GM23338 (cell line): ENCODE results near the gene DOCK2. TPM values are rescaled to one million over a fixed set of nuclear protein-coding genes. Genes with fewer than 3 reads are reported as not detected.

Source experiments
- ATAC-seq: fragments of 200-7000 bp; cut with Tn5 transposase; 3 replicates; pipeline ENCODE4 v1.9.1; 2020
- DNase-seq: peaks from one replicate; pipeline ENCODE4 v3.0.0-alpha.2; 2015; ENCODE audit warnings: low spot score
- H2AFZ ChIP-seq: fragments of 200-600 bp; sonication (generic); 2 replicates; pipeline ENCODE4 v1.8.0; 2016; ENCODE audit warnings: antibody characterized with exemption, mild to moderate bottlenecking, moderate library complexity
- H3F3A ChIP-seq: fragments of 200-600 bp; sonication (generic); replicated peaks from 2 replicates; pipeline ENCODE4 v1.8.0; 2017; ENCODE audit warnings: antibody characterized with exemption, mixed run types, low read depth
- H3K27ac ChIP-seq: fragments of 200-600 bp; sonication (generic); 2 replicates; pipeline ENCODE4 v1.6.1; 2016; ENCODE audit warnings: low read depth
- H3K27me3 ChIP-seq: fragments of 200-600 bp; sonication (generic); 2 replicates; pipeline ENCODE4 v1.8.0; 2016; ENCODE audit warnings: mild to moderate bottlenecking, mixed run types, moderate library complexity; ENCODE audit not compliant: insufficient read depth
- H3K36me3 ChIP-seq: fragments of 200-600 bp; sonication (generic); 2 replicates; pipeline ENCODE4 v1.8.0; 2016; ENCODE audit warnings: mild to moderate bottlenecking; ENCODE audit not compliant: insufficient read depth
- H3K4me1 ChIP-seq: fragments of 200-600 bp; sonication (generic); 2 replicates; pipeline ENCODE4 v1.8.0; 2016; ENCODE audit warnings: mild to moderate bottlenecking, moderate library complexity; ENCODE audit not compliant: insufficient read depth
- H3K4me2 ChIP-seq: fragments of 200-600 bp; sonication (generic); 2 replicates; pipeline ENCODE4 v1.7.1; 2017; ENCODE audit warnings: mixed run types
- H3K4me3 ChIP-seq: fragments of 200-600 bp; sonication (generic); 2 replicates; pipeline ENCODE4 v1.6.1; 2016; ENCODE audit warnings: mixed run types
- H3K79me2 ChIP-seq: fragments of 200-600 bp; sonication (generic); replicated peaks from 2 replicates; pipeline ENCODE4 v1.8.0; 2017; ENCODE audit warnings: mild to moderate bottlenecking; ENCODE audit not compliant: insufficient read depth
- H3K9me2 ChIP-seq: fragments of 200-600 bp; sonication (generic); 2 replicates; pipeline ENCODE4 v1.8.0; 2017; ENCODE audit not compliant: insufficient read depth
- H4K20me1 ChIP-seq: fragments of 200-600 bp; sonication (generic); replicated peaks from 2 replicates; pipeline ENCODE4 v1.8.0; 2017; ENCODE audit warnings: mild to moderate bottlenecking; ENCODE audit not compliant: insufficient read depth
- H3K27ac Mint-ChIP-seq: 2 replicates; pipeline ENCODE4 v1.8.0; 2020; ENCODE audit warnings: inconsistent platforms, mild to moderate bottlenecking, moderate library complexity, mixed read lengths
- H3K27me3 Mint-ChIP-seq: 3 replicates; pipeline ENCODE4 v1.8.0; 2022; ENCODE audit warnings: low read depth, mild to moderate bottlenecking, moderate library complexity, mixed read lengths, inconsistent platforms; ENCODE audit not compliant: insufficient read depth, poor library complexity
- H3K36me3 Mint-ChIP-seq: 3 replicates; pipeline ENCODE4 v1.8.0; 2021; ENCODE audit warnings: low read depth, mild to moderate bottlenecking, inconsistent platforms, moderate library complexity, mixed read lengths
- H3K4me1 Mint-ChIP-seq: 3 replicates; pipeline ENCODE4 v1.8.0; 2020; ENCODE audit warnings: mild to moderate bottlenecking, inconsistent platforms, mixed read lengths
- H3K4me3 Mint-ChIP-seq: 3 replicates; pipeline ENCODE4 v1.8.0; 2021; ENCODE audit warnings: moderate library complexity, mild to moderate bottlenecking, inconsistent platforms, mixed read lengths
- H3K9me3 Mint-ChIP-seq: 3 replicates; pipeline ENCODE4 v1.8.0; 2020; ENCODE audit warnings: moderate library complexity, mild to moderate bottlenecking, inconsistent platforms, mixed read lengths
- CREB1 ChIP-seq: fragments of 250-450 bp; sonication (Bioruptor Pico); IDR thresholded peaks from 2 replicates; pipeline ENCODE4 v1.5.0; 2020; ENCODE audit warnings: low read depth, mild to moderate bottlenecking, moderate library complexity
- CTCF ChIP-seq, 2 experiments: fragments of 200-600 bp in 1 of 2; sonication (generic) in 1 of 2; conservative IDR thresholded peaks; 2 replicates each; pipeline versions ENCODE4 v1.5.1 to v1.6.1; 2016 to 2017; ENCODE audit warnings: antibody characterized with exemption in 2 of 2, low read depth in 2 of 2, mild to moderate bottlenecking in 2 of 2, moderate library complexity in 1 of 2
- ETS1 ChIP-seq: IDR thresholded peaks from 2 replicates; pipeline ENCODE4 v1.6.1; 2016; ENCODE audit warnings: antibody characterized with exemption
- EZH2 ChIP-seq: fragments of 200-600 bp; sonication (generic); IDR thresholded peaks from one replicate; pipeline ENCODE4 v1.8.0; 2017; ENCODE audit warnings: antibody characterized with exemption, mild to moderate bottlenecking, low read depth; ENCODE audit not compliant: unreplicated experiment
- EZH2phosphoT487 ChIP-seq: fragments of 200-600 bp; sonication (generic); IDR thresholded peaks from one replicate; pipeline ENCODE4 v1.8.1; 2018; ENCODE audit warnings: antibody characterized with exemption; ENCODE audit not compliant: unreplicated experiment
- JUNB ChIP-seq: IDR thresholded peaks from one replicate; pipeline ENCODE4 v1.6.1; 2016; ENCODE audit warnings: antibody characterized with exemption; ENCODE audit not compliant: unreplicated experiment
- NANOG ChIP-seq: IDR thresholded peaks from 2 replicates; pipeline ENCODE4 v1.6.1; 2016; ENCODE audit warnings: antibody characterized with exemption, borderline replicate concordance
- POLR2AphosphoS5 ChIP-seq: IDR thresholded peaks from 2 replicates; pipeline ENCODE4 v1.6.1; 2016; ENCODE audit warnings: antibody characterized with exemption, low read depth
- STAT1 ChIP-seq: IDR thresholded peaks from one replicate; pipeline ENCODE4 v1.6.1; 2016; ENCODE audit warnings: antibody characterized with exemption; ENCODE audit not compliant: unreplicated experiment
- ZNF114 ChIP-seq: fragments of 250-450 bp; sonication (Bioruptor Pico); IDR thresholded peaks from 2 replicates; pipeline ENCODE4 v1.5.0; 2020; ENCODE audit warnings: mild to moderate bottlenecking, moderate library complexity
- ZNF331 ChIP-seq: fragments of 250-450 bp; sonication (Bioruptor Pico); IDR thresholded peaks from 2 replicates; pipeline ENCODE4 v1.5.0; 2020; ENCODE audit warnings: low read depth, mild to moderate bottlenecking, moderate library complexity
- ZNF462 ChIP-seq: fragments of 250-450 bp; sonication (Bioruptor Pico); IDR thresholded peaks from 2 replicates; pipeline ENCODE4 v1.5.0; 2020; ENCODE audit warnings: mild to moderate bottlenecking, moderate library complexity
- polyA plus RNA-seq: library from polyadenylated mRNA; unstranded; fragments of >200 nt; fragmentation: Nextera tagmentation; extraction: Ambion mirVana; gene quantifications from 2 replicates; pipeline ENCODE4 v1.2.1, GENCODE V29; 2016
- total RNA-seq: library from RNA; depleted of rRNA; stranded (reverse); fragments of >200 nt; shearing (Covaris generic); gene quantifications from 2 replicates; pipeline ENCODE4 v1.2.3, GENCODE V29; 2014

DOCK2 gene
- total and polyA plus RNA-seq, 2 experiments from 2014 or later = 3.7 to 9.4 TPM

- no peaks in the 10 kb centered on the region for H3K36me3 Mint-ChIP-seq
- no peak overlapping the region for H2AFZ ChIP-seq
- H3K4me3 ChIP-seq = no peak overlapping the region
- no peaks in the 10 kb centered on the region for H3K36me3 ChIP-seq
- H3K4me3 Mint-ChIP-seq = no peak overlapping the region
- H3K79me2 ChIP-seq = no peaks in the 10 kb centered on the region
- no peak overlapping the region for H3K4me2 ChIP-seq
- H3K27me3 Mint-ChIP-seq = peaks cover 2% of the 10 kb centered on the region
- no peaks in the 10 kb centered on the region for H3K4me1 ChIP-seq
- DNase-seq = peak; percentile 29
- H3K27me3 ChIP-seq = no peaks in the 10 kb centered on the region
- no peaks in the 10 kb centered on the region; the same call in 2 of the 3 replicates for H3K9me3 Mint-ChIP-seq
- no peaks in the 10 kb centered on the region for H3K9me2 ChIP-seq
- no peak overlapping the region for H3K27ac ChIP-seq
- H3K4me1 Mint-ChIP-seq = no peaks in the 10 kb centered on the region
- H3K27ac Mint-ChIP-seq = no peak overlapping the region
- peak; percentile 66 for ATAC-seq
- H4K20me1 ChIP-seq = no peaks in the 10 kb centered on the region
- no peak for TF ChIP-seq POLR2AphosphoS5
- H3F3A ChIP-seq = no peaks in the 10 kb centered on the region
These were observed 31.7 kb downstream of the DOCK2 start for GRCh38 chr5:169668732-169669131.

GRCh38 chr5:169670769-169671525 lies 33.9 kb downstream of the DOCK2 start:
- Histone ChIP-seq H3K4me1 (no peaks in the 10 kb centered on the region), H3K27ac (no peak overlapping the region), H3K79me2 (no peaks in the 10 kb centered on the region), H3K36me3 (no peaks in the 10 kb centered on the region), H3K4me2 (no peak overlapping the region), H3K4me3 (no peak overlapping the region), H3K27me3 (no peaks in the 10 kb centered on the region), H4K20me1 (no peaks in the 10 kb centered on the region), H2AFZ (no peak overlapping the region), H3K9me2 (no peaks in the 10 kb centered on the region), H3F3A (no peaks in the 10 kb centered on the region)
- no peak overlapping the region for H3K4me3 Mint-ChIP-seq
- no peaks in the 10 kb centered on the region for H3K4me1 Mint-ChIP-seq
- no peaks in the 10 kb centered on the region for H3K36me3 Mint-ChIP-seq
- H3K27ac Mint-ChIP-seq = no peak overlapping the region; the same call in 1 of the 2 replicates
- no peaks in the 10 kb centered on the region for H3K9me3 Mint-ChIP-seq
- peaks cover 2% of the 10 kb centered on the region for H3K27me3 Mint-ChIP-seq
- ATAC-seq (no peak), DNase-seq (no peak)
- TF ChIP-seq ZNF114 (CRISPR knock-in tag) (no peak), CTCF (conservative IDR thresholded peaks at IDR 0.05; ENCODE audit: low read depth in 2 of 2) (no peak), EZH2 (no peak), ETS1 (no peak), NANOG (no peak), ZNF462 (CRISPR knock-in tag) (no peak), JUNB (no peak), STAT1 (no peak), CREB1 (CRISPR knock-in tag) (no peak), EZH2phosphoT487 (no peak), ZNF331 (CRISPR knock-in tag) (no peak), POLR2AphosphoS5 (no peak)
